IPS-18a (cell line): Measurements from ENCODE around the gene STEAP3.

ENCODE experiments used
- H3K27ac ChIP-seq: one replicate; pipeline ENCODE4 v1.5.1; 2013; ENCODE audit warnings: low read length
- H3K27me3 ChIP-seq: one replicate; pipeline ENCODE4 v1.6.1; 2013; ENCODE audit warnings: mild to moderate bottlenecking, low read length; ENCODE audit not compliant: control insufficient read depth, insufficient read depth
- H3K36me3 ChIP-seq: one replicate; pipeline ENCODE4 v1.6.1; 2013; ENCODE audit warnings: low read depth, low read length; ENCODE audit not compliant: control insufficient read depth
- H3K4me1 ChIP-seq: one replicate; pipeline ENCODE4 v1.6.1; 2013; ENCODE audit warnings: low read depth, low read length; ENCODE audit not compliant: control insufficient read depth
- H3K4me3 ChIP-seq: one replicate; pipeline ENCODE4 v1.5.1; 2013; ENCODE audit warnings: low read length
- H3K9ac ChIP-seq: one replicate; pipeline ENCODE4 v1.6.1; 2013; ENCODE audit warnings: mild to moderate bottlenecking, low read length, moderate library complexity
- H3K9me3 ChIP-seq: one replicate; pipeline ENCODE4 v1.6.1; 2013; ENCODE audit warnings: low read depth, low read length; ENCODE audit not compliant: control insufficient read depth

The STEAP3 gene

DNA sequence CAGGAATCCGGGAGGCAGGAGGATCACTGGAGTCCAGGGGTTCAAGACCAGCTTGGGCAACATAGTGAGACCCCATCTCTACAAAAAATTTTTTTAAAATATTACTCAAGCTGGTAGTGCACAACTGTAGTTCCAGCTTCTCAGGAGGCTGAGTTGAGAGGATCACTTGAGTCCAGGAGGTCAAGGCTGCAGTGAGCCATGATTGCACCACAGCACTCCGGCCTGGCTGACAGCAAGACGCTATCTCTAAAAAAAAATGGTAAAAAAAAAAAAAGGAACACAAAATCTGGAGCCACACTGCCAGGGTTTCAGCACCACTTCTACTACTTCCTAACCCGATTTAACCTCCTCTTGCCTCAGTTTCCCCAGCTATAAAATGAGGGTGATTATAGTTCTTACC lies 57.0 kb downstream of the STEAP3 start:
- H3K4me3 ChIP-seq, result no peak overlapping the region
- no peaks in the 10 kb centered on the region for H3K9me3 ChIP-seq
- no peak overlapping the region for H3K9ac ChIP-seq
- no peaks in the 10 kb centered on the region for H3K4me1 ChIP-seq
- H3K27me3 ChIP-seq, result no peaks in the 10 kb centered on the region
- H3K36me3 ChIP-seq, result no peaks in the 10 kb centered on the region
- H3K27ac ChIP-seq, result no peak overlapping the region

DNA sequence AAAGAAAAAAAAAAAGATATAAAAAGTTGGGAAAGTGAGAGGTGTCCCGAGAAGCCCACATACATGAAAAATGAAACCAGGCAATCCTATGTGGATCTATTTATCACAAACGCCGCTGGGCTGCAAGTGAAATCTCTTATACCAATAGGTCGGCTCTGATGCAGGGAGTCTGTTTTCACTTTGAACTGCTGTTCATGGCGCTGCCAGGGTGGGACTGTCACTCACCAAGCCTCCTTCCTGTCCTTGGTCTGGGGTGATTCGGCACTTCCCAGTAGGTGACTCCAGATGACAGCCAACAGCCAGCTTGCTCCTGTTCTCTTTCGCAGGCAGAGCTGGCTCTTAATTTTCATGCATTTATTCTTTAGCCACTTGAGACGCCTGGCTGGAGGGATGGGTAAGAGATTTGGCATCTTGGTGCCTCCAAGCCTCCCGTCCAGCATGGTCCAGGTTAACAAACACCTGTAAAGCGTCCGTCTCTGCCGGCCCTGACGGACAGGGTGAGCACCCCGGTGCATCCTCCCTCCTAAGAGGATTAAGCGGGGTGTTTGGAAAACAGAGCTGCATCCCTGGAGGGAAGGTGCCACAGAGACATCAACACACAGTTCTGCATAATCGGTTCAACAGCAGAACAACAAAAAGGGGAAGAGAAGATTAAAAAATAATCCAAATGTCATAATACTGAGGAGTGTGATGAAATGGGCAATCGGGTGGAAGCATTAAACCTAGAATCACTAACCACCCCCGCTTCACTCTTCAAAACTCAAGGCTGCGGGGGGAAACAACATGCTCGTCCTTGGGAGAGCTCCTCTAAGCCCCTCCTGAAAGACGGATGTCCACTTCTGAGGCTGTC lies 58.7 kb downstream of the STEAP3 start:
- Histone ChIP-seq H3K27ac (no peak overlapping the region), H3K9ac (no peak overlapping the region), H3K4me1 (no peaks in the 10 kb centered on the region)

DNA sequence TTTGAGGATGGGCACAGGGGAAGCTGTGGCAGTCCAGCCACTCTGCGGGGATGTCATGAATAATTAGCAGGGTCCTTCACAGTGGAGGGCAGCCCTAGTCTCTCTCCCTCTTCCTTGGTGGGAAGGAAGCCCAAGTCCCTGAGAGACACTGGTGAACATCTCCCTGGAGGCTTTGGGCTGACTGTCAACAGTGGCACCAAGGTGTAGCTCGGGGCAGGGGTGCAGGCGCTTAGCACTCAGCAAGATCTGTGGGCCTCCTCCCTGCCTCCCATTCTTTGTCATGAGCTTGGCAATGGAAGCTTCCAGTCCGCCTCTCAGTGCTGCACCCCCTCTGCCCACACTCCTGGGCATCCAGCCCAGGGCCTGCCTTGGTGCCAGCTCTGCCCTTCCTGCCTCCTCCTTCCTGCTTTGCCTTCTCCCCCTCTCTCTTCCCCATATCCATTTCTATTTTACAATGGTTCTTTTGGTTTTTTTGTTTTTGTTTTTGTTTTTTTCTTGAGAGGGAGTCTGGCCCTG lies 59.4 kb downstream of the STEAP3 start:
- H3K4me1 ChIP-seq, result no peaks in the 10 kb centered on the region
- H3K27me3 ChIP-seq, result no peaks in the 10 kb centered on the region
- no peaks in the 10 kb centered on the region for H3K9me3 ChIP-seq
- no peak overlapping the region for H3K9ac ChIP-seq
- H3K27ac ChIP-seq, result no peak overlapping the region
- no peak overlapping the region for H3K4me3 ChIP-seq
- no peaks in the 10 kb centered on the region for H3K36me3 ChIP-seq

More for the DNA sequence above, 58.7 kb downstream of the STEAP3 start:
- no peaks in the 10 kb centered on the region for H3K36me3 ChIP-seq
- H3K9me3 ChIP-seq, result no peaks in the 10 kb centered on the region
- H3K4me3 ChIP-seq, result no peak overlapping the region
- H3K27me3 ChIP-seq, result no peaks in the 10 kb centered on the region

DNA sequence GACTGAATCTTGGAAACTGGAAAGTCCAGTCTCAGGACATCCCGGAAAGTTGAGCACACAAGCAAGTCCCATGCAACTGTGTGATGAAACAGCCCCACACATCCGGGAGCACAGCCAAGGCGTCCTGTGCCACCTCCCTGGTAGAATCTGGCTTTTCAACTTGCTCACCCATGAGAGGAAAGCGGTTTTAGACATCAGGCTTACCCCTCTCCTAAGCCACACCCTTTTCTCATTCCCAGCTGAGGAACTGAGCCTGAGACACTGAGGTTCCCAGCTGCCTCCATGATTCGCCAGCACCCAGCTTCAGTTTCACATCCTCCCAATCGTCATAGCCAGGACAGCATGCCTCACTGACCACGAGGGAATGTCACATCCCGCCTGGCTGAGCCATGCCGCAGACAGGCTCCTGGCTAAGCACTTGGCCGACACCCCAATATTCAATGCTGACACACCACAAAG lies 60.3 kb downstream of the STEAP3 start:
- no peak overlapping the region for H3K4me3 ChIP-seq

DNA sequence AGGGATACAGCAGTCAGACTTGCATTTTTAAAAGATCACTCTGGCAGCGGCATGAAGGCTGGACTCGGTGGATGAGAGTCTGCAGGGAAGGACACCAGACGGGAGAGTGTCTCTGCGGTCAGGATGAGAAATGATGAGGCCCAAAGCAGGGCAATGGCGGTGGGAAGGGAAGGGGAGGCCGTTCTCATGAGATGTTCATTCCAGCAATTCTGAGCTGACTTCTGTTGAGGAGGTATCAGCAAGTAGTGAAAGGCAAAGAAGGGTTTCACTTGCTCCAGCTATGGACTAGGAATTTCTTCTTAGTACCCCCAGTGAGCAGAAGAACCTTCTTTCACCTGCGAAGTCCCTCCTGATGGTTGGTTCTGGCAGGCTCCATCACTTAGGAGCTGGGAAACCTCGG lies 63.0 kb downstream of the STEAP3 start:
- H3K27ac ChIP-seq, result no peak overlapping the region
- H3K27me3 ChIP-seq, result no peaks in the 10 kb centered on the region
- no peak overlapping the region for H3K4me3 ChIP-seq
- H3K4me1 ChIP-seq, result peaks cover 2% of the 10 kb centered on the region
- H3K9ac ChIP-seq, result no peak overlapping the region
- H3K9me3 ChIP-seq, result no peaks in the 10 kb centered on the region
- H3K36me3 ChIP-seq, result no peaks in the 10 kb centered on the region

More for the DNA sequence above, 60.3 kb downstream of the STEAP3 start:
- H3K9me3 ChIP-seq, result no peaks in the 10 kb centered on the region
- no peaks in the 10 kb centered on the region for H3K4me1 ChIP-seq
- no peaks in the 10 kb centered on the region for H3K36me3 ChIP-seq
- no peak overlapping the region for H3K9ac ChIP-seq
- H3K27me3 ChIP-seq, result no peaks in the 10 kb centered on the region
- H3K27ac ChIP-seq, result no peak overlapping the region

DNA sequence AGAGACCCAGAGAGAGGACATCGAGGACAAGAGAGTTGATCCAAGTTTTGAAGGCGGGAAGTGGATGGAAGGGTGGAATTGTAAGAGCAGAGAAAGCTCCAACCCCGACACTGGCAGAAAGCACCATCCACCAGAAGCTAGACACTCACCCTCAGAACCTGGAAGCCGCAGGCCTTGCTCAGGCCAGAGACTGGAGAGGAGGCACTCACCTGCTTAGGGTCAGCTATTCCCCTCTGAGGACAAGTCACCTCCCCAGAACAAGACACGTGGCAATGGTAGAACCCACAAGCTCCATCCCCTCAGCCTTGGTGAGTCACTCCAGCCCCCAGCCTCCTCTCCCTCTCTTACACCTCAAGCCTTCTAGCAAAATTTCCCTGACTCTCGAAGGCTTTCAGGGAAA lies 64.9 kb downstream of the STEAP3 start:
- Histone ChIP-seq H3K4me1 (peaks cover 2% of the 10 kb centered on the region), H3K27me3 (no peaks in the 10 kb centered on the region), H3K4me3 (no peak overlapping the region), H3K27ac (no peak overlapping the region), H3K9ac (no peak overlapping the region), H3K9me3 (no peaks in the 10 kb centered on the region), H3K36me3 (no peaks in the 10 kb centered on the region)

DNA sequence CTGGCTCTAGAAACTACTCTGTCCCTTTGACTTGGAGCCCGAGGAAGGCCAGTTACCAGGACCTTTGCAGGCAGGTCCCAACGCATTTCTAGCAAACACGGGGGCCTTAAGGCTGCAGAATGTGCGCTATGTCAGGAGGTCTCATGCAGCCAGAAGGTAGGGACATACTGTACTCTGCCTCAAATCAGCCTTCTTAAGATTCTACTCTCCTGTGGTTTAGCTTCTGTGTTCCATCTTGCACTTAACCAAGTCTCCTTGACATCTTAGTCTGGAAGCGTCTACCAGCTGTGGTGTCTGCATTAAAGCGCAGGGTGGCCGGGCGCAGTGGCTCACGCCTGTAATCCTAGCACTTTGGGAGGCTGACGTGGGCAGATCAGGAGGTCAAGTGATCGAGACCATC lies 65.5 kb downstream of the STEAP3 start:
- H3K36me3 ChIP-seq, result no peaks in the 10 kb centered on the region
- H3K27me3 ChIP-seq, result no peaks in the 10 kb centered on the region
- H3K9ac ChIP-seq, result no peak overlapping the region
- no peaks in the 10 kb centered on the region for H3K9me3 ChIP-seq
- no peak overlapping the region for H3K4me3 ChIP-seq
- H3K4me1 ChIP-seq, result peaks cover 2% of the 10 kb centered on the region
- no peak overlapping the region for H3K27ac ChIP-seq

DNA sequence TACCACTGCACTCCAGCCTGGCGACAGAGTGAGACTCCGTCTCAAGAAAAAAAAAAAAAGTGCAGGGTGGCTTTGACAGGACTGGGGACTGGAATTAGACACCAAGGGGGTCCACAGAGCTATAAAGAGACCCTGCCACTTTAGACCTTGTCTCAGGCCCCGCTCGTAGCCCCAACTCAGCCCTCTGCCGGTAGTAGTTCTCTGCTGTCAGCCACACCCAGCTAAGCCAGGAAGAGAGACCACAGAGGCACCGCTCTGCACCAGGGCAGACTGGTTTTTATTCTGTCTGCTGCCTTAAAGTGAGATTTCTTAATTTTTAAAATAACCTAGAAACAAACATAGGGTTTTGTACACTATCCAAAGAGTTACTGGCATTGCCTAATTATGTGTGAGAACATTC lies 66.0 kb downstream of the STEAP3 start:
- H3K9ac ChIP-seq, result no peak overlapping the region
- H3K4me1 ChIP-seq, result peaks cover 2% of the 10 kb centered on the region
- H3K36me3 ChIP-seq, result no peaks in the 10 kb centered on the region
- H3K4me3 ChIP-seq, result no peak overlapping the region
- H3K27me3 ChIP-seq, result no peaks in the 10 kb centered on the region
- H3K9me3 ChIP-seq, result no peaks in the 10 kb centered on the region
- no peak overlapping the region for H3K27ac ChIP-seq

DNA sequence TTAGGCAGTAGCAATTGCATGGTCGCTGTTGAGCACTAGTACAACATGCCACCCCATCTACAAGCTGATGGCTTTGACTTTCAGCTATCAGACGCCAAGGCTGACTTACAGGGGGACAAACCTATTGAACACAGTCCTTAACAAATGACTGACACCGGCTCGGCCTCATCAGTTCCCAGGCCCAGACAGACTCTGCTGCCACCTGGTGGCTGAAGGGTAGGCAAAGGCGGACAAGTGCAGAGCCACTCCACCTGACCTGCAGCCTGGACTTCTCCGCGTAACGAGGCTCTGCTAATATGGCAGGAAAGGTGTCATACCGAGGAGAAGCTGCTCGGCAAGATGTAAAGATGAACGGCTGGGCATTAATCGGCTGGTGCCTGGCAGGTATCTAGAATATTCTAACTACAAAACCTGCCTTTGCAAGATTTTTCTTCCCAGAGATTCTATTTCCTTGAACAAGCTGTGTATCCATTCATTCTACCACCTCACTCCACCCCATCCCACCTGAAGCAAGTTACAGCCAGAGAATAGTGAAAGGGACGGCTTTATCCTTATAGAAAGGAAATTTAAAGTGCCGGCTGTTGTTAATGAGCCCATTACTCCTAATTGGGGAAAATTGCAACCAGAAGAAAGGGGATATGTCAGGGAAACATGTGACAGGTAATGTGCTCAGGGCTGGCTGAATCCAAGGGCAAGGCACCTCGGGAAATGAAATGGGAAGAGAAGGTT lies 67.4 kb downstream of the STEAP3 start:
- H3K4me1 ChIP-seq, result peaks cover 2% of the 10 kb centered on the region
- no peaks in the 10 kb centered on the region for H3K27me3 ChIP-seq
- H3K4me3 ChIP-seq, result no peak overlapping the region
- no peak overlapping the region for H3K27ac ChIP-seq
- H3K9me3 ChIP-seq, result no peaks in the 10 kb centered on the region
- H3K36me3 ChIP-seq, result no peaks in the 10 kb centered on the region
- no peak overlapping the region for H3K9ac ChIP-seq

DNA sequence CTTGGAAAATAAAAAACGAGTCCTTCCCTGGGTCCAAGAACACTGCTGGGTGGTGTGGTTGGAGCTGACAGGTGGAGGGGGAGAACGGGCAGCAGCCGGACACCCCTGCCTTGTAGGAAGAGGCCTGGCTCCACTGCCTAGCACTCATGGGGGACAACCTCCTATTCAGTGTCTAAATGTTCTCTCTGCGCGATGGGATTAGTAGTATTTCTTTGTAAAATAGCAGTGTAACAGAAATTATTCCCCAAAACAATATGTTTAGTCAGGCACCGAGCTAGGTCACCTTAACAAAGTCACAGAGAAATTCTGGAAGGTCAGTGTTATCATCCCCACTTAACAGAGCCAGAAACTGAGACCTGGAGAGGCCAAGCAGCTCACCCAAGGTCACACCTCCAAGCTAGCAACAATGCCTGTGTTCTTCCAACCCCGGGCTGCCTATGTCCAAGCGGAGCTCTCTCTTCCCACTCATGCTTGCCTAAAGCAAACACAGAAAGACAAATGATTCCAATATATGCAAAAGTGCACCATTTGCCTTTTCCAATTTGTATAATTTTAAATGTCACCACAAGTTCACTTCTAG lies 68.0 kb downstream of the STEAP3 start:
- H3K27ac ChIP-seq, result no peak overlapping the region
- no peaks in the 10 kb centered on the region for H3K9me3 ChIP-seq
- no peaks in the 10 kb centered on the region for H3K27me3 ChIP-seq
- no peaks in the 10 kb centered on the region for H3K36me3 ChIP-seq
- H3K4me1 ChIP-seq, result peaks cover 2% of the 10 kb centered on the region
- H3K9ac ChIP-seq, result no peak overlapping the region
- H3K4me3 ChIP-seq, result no peak overlapping the region

DNA sequence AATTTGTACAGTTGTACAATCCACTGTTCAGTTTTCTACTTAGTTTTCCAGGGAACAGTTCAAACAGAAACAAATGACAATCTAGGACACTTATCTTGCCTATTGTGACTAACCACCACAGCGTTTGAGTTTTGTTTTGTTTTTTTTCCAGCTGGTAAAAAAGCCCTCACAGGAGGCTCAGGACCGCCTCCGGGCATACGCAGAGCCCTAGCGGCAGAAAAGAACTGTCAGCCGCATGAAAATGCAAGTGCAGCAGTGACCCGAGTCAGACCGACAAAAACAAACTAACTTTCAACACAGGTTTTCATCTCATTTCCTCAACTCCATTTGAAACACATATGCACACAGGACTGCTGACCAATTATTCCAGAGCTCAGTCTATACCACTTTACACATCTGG lies 68.6 kb downstream of the STEAP3 start:
- no peaks in the 10 kb centered on the region for H3K36me3 ChIP-seq
- H3K27me3 ChIP-seq, result no peaks in the 10 kb centered on the region
- no peak overlapping the region for H3K9ac ChIP-seq
- no peak overlapping the region for H3K27ac ChIP-seq
- H3K9me3 ChIP-seq, result no peaks in the 10 kb centered on the region
- peaks cover 2% of the 10 kb centered on the region for H3K4me1 ChIP-seq
- no peak overlapping the region for H3K4me3 ChIP-seq
